HEK293 (cell line): ENCODE data around the gene ZWILCH.

ENCODE experiments used
- CTCF ChIA-PET: fragments of 350-600 bp; formaldehyde crosslinking; extraction: SDS; loops from one replicate; lab custom pipeline; 2021; ENCODE audit warnings: antibody characterized with exemption; lab: Yijun Ruan, JAX
- POLR2A ChIA-PET: fragments of 300-600 bp; formaldehyde crosslinking; extraction: SDS; loops from one replicate; lab custom pipeline; 2020; ENCODE audit warnings: antibody characterized with exemption, inconsistent platforms; lab: Yijun Ruan, JAX
- H3K27ac ChIP-seq: fragments of 200-500 bp; sonication (Bioruptor generic); 2 replicates; pipeline ENCODE4 v1.5.1; 2014; ENCODE audit warnings: low read depth, low read length, control low read depth, inconsistent platforms; ENCODE audit errors: extremely low read depth
- H3K36me3 ChIP-seq, 2 experiments: fragments of 200-500 bp in 1 of 2; sonication (Bioruptor generic) in 1 of 2; 1 replicate in 1 of 2; 2 replicates in 1 of 2; pipeline ENCODE4 v1.5.1; 2014 to 2017; ENCODE audit warnings: inconsistent platforms in 2 of 2, low read length in 2 of 2; ENCODE audit not compliant: control insufficient read depth in 2 of 2, insufficient read depth in 1 of 2
- H3K4me1 ChIP-seq: fragments of 200-500 bp; sonication (Bioruptor generic); 2 replicates; pipeline ENCODE4 v1.5.1; 2014; ENCODE audit warnings: mild to moderate bottlenecking, low read length, inconsistent platforms; ENCODE audit not compliant: control insufficient read depth, insufficient read depth
- H3K4me3 ChIP-seq: 2 replicates; pipeline ENCODE4 v1.5.1; 2011; ENCODE audit warnings: low read depth, mild to moderate bottlenecking, control low read depth, low read length, moderate library complexity
- H3K9me3 ChIP-seq: fragments of 200-500 bp; sonication (Bioruptor generic); 2 replicates; pipeline ENCODE4 v1.5.1; 2014; ENCODE audit warnings: low read depth, low read length, inconsistent platforms; ENCODE audit not compliant: control insufficient read depth, insufficient read depth
- GLI2 ChIP-seq: fragments of 450-650 bp; formaldehyde crosslinking; IDR thresholded peaks from 2 replicates; pipeline ENCODE4; 2017; ENCODE audit warnings: missing biosample characterization, missing genetic modification characterization, low read depth, borderline replicate concordance
- KLF7 ChIP-seq: fragments of 450-650 bp; formaldehyde crosslinking; IDR thresholded peaks from 2 replicates; pipeline ENCODE4 v1.5.1; 2016; ENCODE audit warnings: missing biosample characterization, missing genetic modification characterization, borderline replicate concordance
- KLF8 ChIP-seq: fragments of 450-650 bp; formaldehyde crosslinking; IDR thresholded peaks from 2 replicates; pipeline ENCODE4 v1.5.1; 2016; ENCODE audit warnings: missing biosample characterization, missing genetic modification characterization
- RBAK ChIP-seq: fragments of 450-650 bp; formaldehyde crosslinking; IDR thresholded peaks from 2 replicates; pipeline ENCODE4 v1.5.1; 2016; ENCODE audit warnings: missing biosample characterization, missing genetic modification characterization
- YY2 ChIP-seq: fragments of 450-650 bp; formaldehyde crosslinking; IDR thresholded peaks from 2 replicates; pipeline ENCODE4 v1.5.1; 2016; ENCODE audit warnings: missing biosample characterization, missing genetic modification characterization
- ZBTB17 ChIP-seq: fragments of 450-650 bp; formaldehyde crosslinking; IDR thresholded peaks from 2 replicates; pipeline ENCODE4 v1.5.1; 2016; ENCODE audit warnings: missing biosample characterization, missing genetic modification characterization
- ZNF16 ChIP-seq: fragments of 450-650 bp; formaldehyde crosslinking; IDR thresholded peaks from 2 replicates; pipeline ENCODE4 v1.5.1; 2016; ENCODE audit warnings: low read depth, missing biosample characterization, missing genetic modification characterization
- ZNF23 ChIP-seq: fragments of 450-650 bp; formaldehyde crosslinking; IDR thresholded peaks from 2 replicates; pipeline ENCODE4 v1.5.1; 2016; ENCODE audit warnings: missing biosample characterization, missing genetic modification characterization, borderline replicate concordance
- ZNF341 ChIP-seq: fragments of 450-650 bp; formaldehyde crosslinking; IDR thresholded peaks from 2 replicates; pipeline ENCODE4; 2016; ENCODE audit warnings: low read depth, missing biosample characterization, missing genetic modification characterization
- ZNF350 ChIP-seq: fragments of 450-650 bp; formaldehyde crosslinking; IDR thresholded peaks from 2 replicates; pipeline ENCODE4 v1.5.0; 2017; ENCODE audit warnings: missing biosample characterization, mild to moderate bottlenecking, missing genetic modification characterization
- ZNF530 ChIP-seq: fragments of 450-650 bp; formaldehyde crosslinking; IDR thresholded peaks from 2 replicates; pipeline ENCODE4 v1.5.1; 2016; ENCODE audit warnings: low read depth, missing biosample characterization, missing genetic modification characterization
- ZNF658 ChIP-seq: fragments of 450-650 bp; formaldehyde crosslinking; IDR thresholded peaks from 2 replicates; pipeline ENCODE4; 2016; ENCODE audit warnings: missing biosample characterization, missing genetic modification characterization
- ZNF830 ChIP-seq: fragments of 450-650 bp; IDR thresholded peaks from 2 replicates; pipeline ENCODE4 v1.5.0; 2018; ENCODE audit warnings: missing biosample characterization, missing genetic modification characterization, low read depth, mild to moderate bottlenecking, moderate library complexity
- TF ChIP-seq, protein P1 (sequence below): fragments of 450-650 bp; formaldehyde crosslinking; conservative IDR thresholded peaks from 2 replicates; pipeline ENCODE4 v1.5.1; 2016; ENCODE audit warnings: low read depth, missing biosample characterization, missing genetic modification characterization
- TF ChIP-seq, protein P2 (sequence below): fragments of 450-650 bp; formaldehyde crosslinking; IDR thresholded peaks from 2 replicates; pipeline ENCODE4 v1.5.1; 2016; ENCODE audit warnings: missing biosample characterization, missing genetic modification characterization
- TF ChIP-seq, protein P3 (sequence below): fragments of 450-650 bp; formaldehyde crosslinking; IDR thresholded peaks from 2 replicates; pipeline ENCODE4 v1.5.1; 2017; ENCODE audit warnings: missing biosample characterization, missing genetic modification characterization
- TF ChIP-seq, protein P4 (sequence below): fragments of 450-650 bp; formaldehyde crosslinking; IDR thresholded peaks from 2 replicates; pipeline ENCODE4 v1.5.1; 2016; ENCODE audit warnings: missing biosample characterization, missing genetic modification characterization
- TF ChIP-seq, protein P5 (sequence below): fragments of 450-650 bp; formaldehyde crosslinking; IDR thresholded peaks from 2 replicates; pipeline ENCODE4 v1.5.1; 2017; ENCODE audit warnings: missing biosample characterization, missing genetic modification characterization
- TF ChIP-seq, protein P6 (sequence below): fragments of 450-650 bp; formaldehyde crosslinking; IDR thresholded peaks from 2 replicates; pipeline ENCODE4 v1.5.1; 2017; ENCODE audit warnings: missing biosample characterization, missing genetic modification characterization

Gene ZWILCH

DNA sequence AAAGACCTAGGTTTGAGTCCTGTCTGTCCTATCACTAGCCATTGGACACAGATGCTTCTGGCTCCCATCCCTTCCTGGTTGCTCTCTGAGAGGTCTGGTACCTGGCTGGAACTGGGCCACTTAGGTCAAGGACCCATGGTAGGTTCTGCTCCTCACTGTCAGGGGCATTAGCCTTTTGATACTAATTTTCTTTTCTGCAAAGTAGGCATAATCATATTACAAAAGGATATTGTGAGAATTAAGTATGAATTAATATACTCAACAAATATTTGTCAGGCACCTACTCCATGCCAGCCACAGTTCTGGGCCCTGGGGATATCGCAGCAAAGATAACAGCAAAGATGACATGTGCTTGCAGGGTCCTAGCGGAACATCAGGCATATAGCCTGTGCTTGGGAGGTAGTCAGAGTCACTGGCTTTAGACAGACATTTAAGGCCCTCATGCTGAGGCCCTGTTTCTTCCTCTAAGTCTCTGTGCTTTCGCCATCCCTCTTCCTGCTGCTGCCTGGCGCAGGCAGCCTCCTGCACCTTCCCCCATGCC lies 86.3 kb downstream of the ZWILCH start:
- Histone ChIP-seq H3K4me1 (no peaks in the 10 kb centered on the region), H3K9me3 (no peaks in the 10 kb centered on the region), H3K27ac (no peak overlapping the region), H3K36me3 (no peaks in the 10 kb centered on the region), H3K4me3 (no peak overlapping the region)
- ChIA-PET CTCF (interaction anchor here (0.6 to 1.2 kb wide), 2 partner anchors 48 to 184 kb away, joined by 3 read pairs; no protein-coding TSS in a partner anchor), POLR2A (no interaction called here)
- TF ChIP-seq ZNF830 (tag by site-specific recombination) (no peak), RBAK (no peak), ZNF658 (tag by site-specific recombination) (no peak), KLF7 (tag by site-specific recombination) (no peak), ZBTB17 (tag by site-specific recombination) (no peak), YY2 (tag by site-specific recombination) (no peak), ZNF341 (tag by site-specific recombination) (no peak), ZNF350 (no peak), ZNF530 (tag by site-specific recombination) (no peak), ZNF23 (tag by site-specific recombination) (no peak), GLI2 (tag by site-specific recombination) (no peak), ZNF16 (tag by site-specific recombination) (no peak), KLF8 (tag by site-specific recombination) (no peak)
- TF ChIP-seq, protein P1, sequence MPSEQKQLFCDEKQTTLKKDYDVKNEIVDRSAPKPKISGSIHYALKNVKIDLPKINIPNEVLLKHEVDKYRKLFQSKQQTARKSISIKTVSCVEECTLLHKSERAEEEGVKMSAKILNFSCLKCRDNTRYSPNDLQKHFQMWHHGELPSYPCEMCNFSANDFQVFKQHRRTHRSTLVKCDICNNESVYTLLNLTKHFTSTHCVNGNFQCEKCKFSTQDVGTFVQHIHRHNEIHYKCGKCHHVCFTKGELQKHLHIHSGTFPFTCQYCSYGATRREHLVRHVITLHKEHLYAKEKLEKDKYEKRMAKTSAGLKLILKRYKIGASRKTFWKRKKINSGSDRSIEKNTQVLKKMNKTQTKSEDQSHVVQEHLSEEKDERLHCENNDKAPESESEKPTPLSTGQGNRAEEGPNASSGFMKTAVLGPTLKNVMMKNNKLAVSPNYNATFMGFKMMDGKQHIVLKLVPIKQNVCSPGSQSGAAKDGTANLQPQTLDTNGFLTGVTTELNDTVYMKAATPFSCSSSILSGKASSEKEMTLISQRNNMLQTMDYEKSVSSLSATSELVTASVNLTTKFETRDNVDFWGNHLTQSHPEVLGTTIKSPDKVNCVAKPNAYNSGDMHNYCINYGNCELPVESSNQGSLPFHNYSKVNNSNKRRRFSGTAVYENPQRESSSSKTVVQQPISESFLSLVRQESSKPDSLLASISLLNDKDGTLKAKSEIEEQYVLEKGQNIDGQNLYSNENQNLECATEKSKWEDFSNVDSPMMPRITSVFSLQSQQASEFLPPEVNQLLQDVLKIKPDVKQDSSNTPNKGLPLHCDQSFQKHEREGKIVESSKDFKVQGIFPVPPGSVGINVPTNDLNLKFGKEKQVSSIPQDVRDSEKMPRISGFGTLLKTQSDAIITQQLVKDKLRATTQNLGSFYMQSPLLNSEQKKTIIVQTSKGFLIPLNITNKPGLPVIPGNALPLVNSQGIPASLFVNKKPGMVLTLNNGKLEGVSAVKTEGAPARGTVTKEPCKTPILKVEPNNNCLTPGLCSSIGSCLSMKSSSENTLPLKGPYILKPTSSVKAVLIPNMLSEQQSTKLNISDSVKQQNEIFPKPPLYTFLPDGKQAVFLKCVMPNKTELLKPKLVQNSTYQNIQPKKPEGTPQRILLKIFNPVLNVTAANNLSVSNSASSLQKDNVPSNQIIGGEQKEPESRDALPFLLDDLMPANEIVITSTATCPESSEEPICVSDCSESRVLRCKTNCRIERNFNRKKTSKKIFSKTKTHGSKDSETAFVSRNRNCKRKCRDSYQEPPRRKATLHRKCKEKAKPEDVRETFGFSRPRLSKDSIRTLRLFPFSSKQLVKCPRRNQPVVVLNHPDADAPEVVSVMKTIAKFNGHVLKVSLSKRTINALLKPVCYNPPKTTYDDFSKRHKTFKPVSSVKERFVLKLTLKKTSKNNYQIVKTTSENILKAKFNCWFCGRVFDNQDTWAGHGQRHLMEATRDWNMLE = no peak
- TF ChIP-seq, protein P2, sequence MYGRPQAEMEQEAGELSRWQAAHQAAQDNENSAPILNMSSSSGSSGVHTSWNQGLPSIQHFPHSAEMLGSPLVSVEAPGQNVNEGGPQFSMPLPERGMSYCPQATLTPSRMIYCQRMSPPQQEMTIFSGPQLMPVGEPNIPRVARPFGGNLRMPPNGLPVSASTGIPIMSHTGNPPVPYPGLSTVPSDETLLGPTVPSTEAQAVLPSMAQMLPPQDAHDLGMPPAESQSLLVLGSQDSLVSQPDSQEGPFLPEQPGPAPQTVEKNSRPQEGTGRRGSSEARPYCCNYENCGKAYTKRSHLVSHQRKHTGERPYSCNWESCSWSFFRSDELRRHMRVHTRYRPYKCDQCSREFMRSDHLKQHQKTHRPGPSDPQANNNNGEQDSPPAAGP (tag by site-specific recombination) = no peak
- TF ChIP-seq, protein P3, sequence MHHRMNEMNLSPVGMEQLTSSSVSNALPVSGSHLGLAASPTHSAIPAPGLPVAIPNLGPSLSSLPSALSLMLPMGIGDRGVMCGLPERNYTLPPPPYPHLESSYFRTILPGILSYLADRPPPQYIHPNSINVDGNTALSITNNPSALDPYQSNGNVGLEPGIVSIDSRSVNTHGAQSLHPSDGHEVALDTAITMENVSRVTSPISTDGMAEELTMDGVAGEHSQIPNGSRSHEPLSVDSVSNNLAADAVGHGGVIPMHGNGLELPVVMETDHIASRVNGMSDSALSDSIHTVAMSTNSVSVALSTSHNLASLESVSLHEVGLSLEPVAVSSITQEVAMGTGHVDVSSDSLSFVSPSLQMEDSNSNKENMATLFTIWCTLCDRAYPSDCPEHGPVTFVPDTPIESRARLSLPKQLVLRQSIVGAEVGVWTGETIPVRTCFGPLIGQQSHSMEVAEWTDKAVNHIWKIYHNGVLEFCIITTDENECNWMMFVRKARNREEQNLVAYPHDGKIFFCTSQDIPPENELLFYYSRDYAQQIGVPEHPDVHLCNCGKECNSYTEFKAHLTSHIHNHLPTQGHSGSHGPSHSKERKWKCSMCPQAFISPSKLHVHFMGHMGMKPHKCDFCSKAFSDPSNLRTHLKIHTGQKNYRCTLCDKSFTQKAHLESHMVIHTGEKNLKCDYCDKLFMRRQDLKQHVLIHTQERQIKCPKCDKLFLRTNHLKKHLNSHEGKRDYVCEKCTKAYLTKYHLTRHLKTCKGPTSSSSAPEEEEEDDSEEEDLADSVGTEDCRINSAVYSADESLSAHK (tag by site-specific recombination) = no peak
- TF ChIP-seq, protein P4, sequence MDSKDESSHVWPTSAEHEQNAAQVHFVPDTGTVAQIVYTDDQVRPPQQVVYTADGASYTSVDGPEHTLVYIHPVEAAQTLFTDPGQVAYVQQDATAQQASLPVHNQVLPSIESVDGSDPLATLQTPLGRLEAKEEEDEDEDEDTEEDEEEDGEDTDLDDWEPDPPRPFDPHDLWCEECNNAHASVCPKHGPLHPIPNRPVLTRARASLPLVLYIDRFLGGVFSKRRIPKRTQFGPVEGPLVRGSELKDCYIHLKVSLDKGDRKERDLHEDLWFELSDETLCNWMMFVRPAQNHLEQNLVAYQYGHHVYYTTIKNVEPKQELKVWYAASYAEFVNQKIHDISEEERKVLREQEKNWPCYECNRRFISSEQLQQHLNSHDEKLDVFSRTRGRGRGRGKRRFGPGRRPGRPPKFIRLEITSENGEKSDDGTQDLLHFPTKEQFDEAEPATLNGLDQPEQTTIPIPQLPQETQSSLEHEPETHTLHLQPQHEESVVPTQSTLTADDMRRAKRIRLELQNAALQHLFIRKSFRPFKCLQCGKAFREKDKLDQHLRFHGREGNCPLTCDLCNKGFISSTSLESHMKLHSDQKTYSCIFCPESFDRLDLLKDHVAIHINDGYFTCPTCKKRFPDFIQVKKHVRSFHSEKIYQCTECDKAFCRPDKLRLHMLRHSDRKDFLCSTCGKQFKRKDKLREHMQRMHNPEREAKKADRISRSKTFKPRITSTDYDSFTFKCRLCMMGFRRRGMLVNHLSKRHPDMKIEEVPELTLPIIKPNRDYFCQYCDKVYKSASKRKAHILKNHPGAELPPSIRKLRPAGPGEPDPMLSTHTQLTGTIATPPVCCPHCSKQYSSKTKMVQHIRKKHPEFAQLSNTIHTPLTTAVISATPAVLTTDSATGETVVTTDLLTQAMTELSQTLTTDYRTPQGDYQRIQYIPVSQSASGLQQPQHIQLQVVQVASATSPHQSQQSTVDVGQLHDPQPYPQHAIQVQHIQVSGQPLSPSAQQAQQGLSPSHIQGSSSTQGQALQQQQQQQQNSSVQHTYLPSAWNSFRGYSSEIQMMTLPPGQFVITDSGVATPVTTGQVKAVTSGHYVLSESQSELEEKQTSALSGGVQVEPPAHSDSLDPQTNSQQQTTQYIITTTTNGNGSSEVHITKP (tag by site-specific recombination) = no peak
- TF ChIP-seq, protein P5, sequence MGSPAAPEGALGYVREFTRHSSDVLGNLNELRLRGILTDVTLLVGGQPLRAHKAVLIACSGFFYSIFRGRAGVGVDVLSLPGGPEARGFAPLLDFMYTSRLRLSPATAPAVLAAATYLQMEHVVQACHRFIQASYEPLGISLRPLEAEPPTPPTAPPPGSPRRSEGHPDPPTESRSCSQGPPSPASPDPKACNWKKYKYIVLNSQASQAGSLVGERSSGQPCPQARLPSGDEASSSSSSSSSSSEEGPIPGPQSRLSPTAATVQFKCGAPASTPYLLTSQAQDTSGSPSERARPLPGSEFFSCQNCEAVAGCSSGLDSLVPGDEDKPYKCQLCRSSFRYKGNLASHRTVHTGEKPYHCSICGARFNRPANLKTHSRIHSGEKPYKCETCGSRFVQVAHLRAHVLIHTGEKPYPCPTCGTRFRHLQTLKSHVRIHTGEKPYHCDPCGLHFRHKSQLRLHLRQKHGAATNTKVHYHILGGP (tag by site-specific recombination) = no peak
- TF ChIP-seq, protein P6, sequence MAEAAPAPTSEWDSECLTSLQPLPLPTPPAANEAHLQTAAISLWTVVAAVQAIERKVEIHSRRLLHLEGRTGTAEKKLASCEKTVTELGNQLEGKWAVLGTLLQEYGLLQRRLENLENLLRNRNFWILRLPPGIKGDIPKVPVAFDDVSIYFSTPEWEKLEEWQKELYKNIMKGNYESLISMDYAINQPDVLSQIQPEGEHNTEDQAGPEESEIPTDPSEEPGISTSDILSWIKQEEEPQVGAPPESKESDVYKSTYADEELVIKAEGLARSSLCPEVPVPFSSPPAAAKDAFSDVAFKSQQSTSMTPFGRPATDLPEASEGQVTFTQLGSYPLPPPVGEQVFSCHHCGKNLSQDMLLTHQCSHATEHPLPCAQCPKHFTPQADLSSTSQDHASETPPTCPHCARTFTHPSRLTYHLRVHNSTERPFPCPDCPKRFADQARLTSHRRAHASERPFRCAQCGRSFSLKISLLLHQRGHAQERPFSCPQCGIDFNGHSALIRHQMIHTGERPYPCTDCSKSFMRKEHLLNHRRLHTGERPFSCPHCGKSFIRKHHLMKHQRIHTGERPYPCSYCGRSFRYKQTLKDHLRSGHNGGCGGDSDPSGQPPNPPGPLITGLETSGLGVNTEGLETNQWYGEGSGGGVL (tag by site-specific recombination) = no peak
